HCT116 (cell line): ENCODE measurements around the gene SCUBE2. TPM values are rescaled to one million over a fixed set of nuclear protein-coding genes. Genes with fewer than 3 reads are reported as not detected.

Experiments
- ATAC-seq: fragments of 200-7000 bp; cut with Tn5 transposase; 2 replicates; pipeline ENCODE4 v1.9.1; 2020; ENCODE audit warnings: mild to moderate bottlenecking, moderate library complexity
- BruUV-seq: library from RNA; stranded (reverse); fragments of 400-500 nt; replicated peaks from 2 replicates; lab custom pipeline; 2021; lab: Mats Ljungman, UMichigan
- CTCF ChIA-PET: fragments of 300-600 bp; sonication (Branson Sonifier 250); formaldehyde crosslinking; loops from one replicate; lab custom pipeline; 2021; ENCODE audit warnings: antibody characterized with exemption; lab: Charles Lee
- POLR2A ChIA-PET: fragments of 300-600, 350-600 bp; sonication (Branson Sonifier 250); formaldehyde crosslinking; loops from one replicate; lab custom pipeline; 2021; ENCODE audit warnings: antibody characterized with exemption; lab: Charles Lee
- RAD21 ChIA-PET, 2 experiments: fragments of 300-600 bp; sonication (Branson Sonifier 250); formaldehyde crosslinking; loops; one replicate each; lab custom pipeline; 2023; ENCODE audit warnings: low total read pairs in 2 of 2; ENCODE audit not compliant: uncharacterized antibody in 2 of 2, unreplicated experiment in 2 of 2, low non-redundant PET in 1 of 2; lab: Charles Lee
- DNase-seq: peaks from one replicate; pipeline ENCODE4 v3.0.0-alpha.2; 2010; ENCODE audit warnings: low read depth, low spot score
- H2AFZ ChIP-seq: fragments of 200-600 bp; shearing (Covaris generic), sonication (generic); 2 replicates; pipeline ENCODE4 v1.6.1; 2017; ENCODE audit warnings: low read depth, mixed run types, mixed read lengths, antibody characterized with exemption, low read length; ENCODE audit not compliant: poor library complexity, severe bottlenecking
- H3K27ac ChIP-seq: 2 replicates; pipeline ENCODE4 v1.5.1; 2012; ENCODE audit warnings: low read depth, low read length
- H3K27me3 ChIP-seq: fragments of 200-600 bp; sonication (generic); 2 replicates; pipeline ENCODE4 v1.6.1; 2016; ENCODE audit warnings: mixed run types, low read length, mixed read lengths; ENCODE audit not compliant: insufficient read depth
- H3K36me3 ChIP-seq, 2 experiments: fragments of 200-500 bp in 1 of 2; fragments of 200-600 bp in 1 of 2; sonication (Bioruptor generic) in 1 of 2; sonication (generic) in 1 of 2; 2 replicates each; pipeline versions ENCODE4 v1.5.1 to v1.6.1; 2014 to 2016; ENCODE audit warnings: low read length in 2 of 2, inconsistent platforms in 1 of 2, mixed read lengths in 1 of 2, mixed run types in 1 of 2; ENCODE audit not compliant: insufficient read depth in 2 of 2, control insufficient read depth in 1 of 2
- H3K4me1 ChIP-seq, 2 experiments: fragments of 200-600 bp in 1 of 2; sonication (generic) in 1 of 2; 2 replicates each; pipeline versions ENCODE4 v1.5.1 to v1.6.1; 2012 to 2017; ENCODE audit warnings: low read length in 2 of 2, inconsistent platforms in 1 of 2, mild to moderate bottlenecking in 1 of 2, mixed read lengths in 1 of 2, mixed run types in 1 of 2, moderate library complexity in 1 of 2; ENCODE audit not compliant: insufficient read depth in 2 of 2, control insufficient read depth in 1 of 2
- H3K4me2 ChIP-seq: fragments of 200-600 bp; sonication (generic); 2 replicates; pipeline ENCODE4 v1.6.1; 2017; ENCODE audit warnings: mixed run types, low read length, mixed read lengths
- H3K4me3 ChIP-seq, 2 experiments: fragments of 200-600 bp in 1 of 2; sonication (generic) in 1 of 2; replicated peaks in 1 of 2; 2 replicates each; pipeline ENCODE4 v1.5.1; 2011 to 2016; ENCODE audit warnings: low read length in 2 of 2, control low read depth in 1 of 2, low read depth in 1 of 2, mild to moderate bottlenecking in 1 of 2, mixed read lengths in 1 of 2, mixed run types in 1 of 2
- H3K79me2 ChIP-seq: fragments of 200-600 bp; sonication (generic); 2 replicates; pipeline ENCODE4 v1.6.1; 2017; ENCODE audit warnings: mild to moderate bottlenecking, mixed run types, low read length, moderate library complexity, mixed read lengths; ENCODE audit not compliant: insufficient read depth
- H3K9ac ChIP-seq: fragments of 200-600 bp; sonication (generic); 2 replicates; pipeline ENCODE4 v1.6.1; 2016; ENCODE audit warnings: low read length, mixed read lengths
- H3K9me2 ChIP-seq: fragments of 200-600 bp; sonication (generic), shearing (Covaris generic); 2 replicates; pipeline ENCODE4 v1.6.1; 2017; ENCODE audit warnings: mixed run types, mild to moderate bottlenecking, moderate library complexity; ENCODE audit not compliant: insufficient read depth
- H3K9me3 ChIP-seq, 2 experiments: fragments of 200-500 bp in 1 of 2; fragments of 200-600 bp in 1 of 2; sonication (Bioruptor generic) in 1 of 2; sonication (generic) in 1 of 2; 2 replicates each; pipeline ENCODE4 v1.6.1; 2014 to 2017; ENCODE audit warnings: low read length in 2 of 2, mixed read lengths in 2 of 2, inconsistent platforms in 1 of 2, low read depth in 1 of 2, mild to moderate bottlenecking in 1 of 2, mixed run types in 1 of 2, moderate library complexity in 1 of 2; ENCODE audit not compliant: control insufficient read depth in 1 of 2, insufficient read depth in 1 of 2
- H4K20me1 ChIP-seq: fragments of 200-600 bp; sonication (generic), shearing (Covaris generic); 2 replicates; pipeline ENCODE4 v1.6.1; 2017; ENCODE audit warnings: mixed run types, mild to moderate bottlenecking, moderate library complexity; ENCODE audit not compliant: insufficient read depth
- CBX3 ChIP-seq: IDR thresholded peaks from 2 replicates; pipeline ENCODE4 v1.6.1; 2012; ENCODE audit warnings: low read depth
- CTCF ChIP-seq, 3 experiments: fragments of 200-600 bp in 1 of 3; sonication (generic) in 1 of 3; IDR thresholded peaks in 2 of 3; conservative IDR thresholded peaks in 1 of 3; 2 replicates each; pipeline ENCODE4 v1.5.1; 2012 to 2017; ENCODE audit warnings: low read depth in 2 of 3, low read length in 2 of 3, antibody characterized with exemption in 1 of 3, borderline replicate concordance in 1 of 3, control low read depth in 1 of 3, mild to moderate bottlenecking in 1 of 3, mixed read lengths in 1 of 3, mixed run types in 1 of 3, moderate library complexity in 1 of 3; ENCODE audit not compliant: insufficient read depth in 1 of 3
- EZH2phosphoT487 ChIP-seq: fragments of 200-600 bp; IDR thresholded peaks from 2 replicates; pipeline ENCODE4 v1.6.1; 2018; ENCODE audit warnings: antibody characterized with exemption, borderline replicate concordance
- FOSL1 ChIP-seq: IDR thresholded peaks from 2 replicates; pipeline ENCODE4 v1.6.1; 2012; ENCODE audit warnings: low read depth
- POLR2A ChIP-seq: IDR thresholded peaks from 2 replicates; pipeline ENCODE4 v1.7.0; 2011; ENCODE audit warnings: borderline replicate concordance; ENCODE audit not compliant: insufficient read depth, insufficient read length; ENCODE audit errors: extremely low read depth
- POLR2AphosphoS5 ChIP-seq: IDR thresholded peaks from 2 replicates; pipeline ENCODE4 v1.6.1; 2011; ENCODE audit warnings: mild to moderate bottlenecking, low read depth, low read length, moderate library complexity
- RAD21 ChIP-seq: IDR thresholded peaks from 2 replicates; pipeline ENCODE4 v1.6.1; 2012; ENCODE audit warnings: low read depth, mild to moderate bottlenecking
- SP1 ChIP-seq: IDR thresholded peaks from 2 replicates; pipeline ENCODE4 v1.6.1; 2012; ENCODE audit warnings: low read depth
- YY1 ChIP-seq: IDR thresholded peaks from 2 replicates; pipeline ENCODE4 v1.6.1; 2011; ENCODE audit warnings: low read length, low read depth, moderate library complexity, mild to moderate bottlenecking; ENCODE audit not compliant: insufficient replicate concordance; ENCODE audit errors: extremely low read depth
- ZFX ChIP-seq: fragments of 450-650 bp; IDR thresholded peaks from 2 replicates; pipeline ENCODE4 v1.6.1; 2017
- intact Hi-C: fragments of 100-400 bp; cut with micrococcal nuclease; formaldehyde crosslinking; loops from 2 replicates; pipeline ENCODE4 v1.10.0; 2022
- total RNA-seq: library from RNA; stranded (reverse); gene quantifications from one replicate; pipeline ENCODE4 v1.2.1, GENCODE V29; 2021; ENCODE audit not compliant: unreplicated experiment

The SCUBE2 gene
- total RNA-seq, 1 experiment from 2014 or later: 1.3 TPM

- no peak for TF ChIP-seq YY1
- no peak for TF ChIP-seq CBX3
- no peak for TF ChIP-seq EZH2phosphoT487
- TF ChIP-seq RAD21: no peak
- TF ChIP-seq FOSL1: no peak
- Histone ChIP-seq H3K79me2 (no peaks in the 10 kb centered on the region), H3K4me1 (peaks cover 0 to 12% of the 10 kb centered on the region in 2 experiments; a peak in 2 of 4 replicates), H4K20me1 (no peaks in the 10 kb centered on the region), H3K27ac (no peak overlapping the region), H3K36me3 (no peaks in the 10 kb centered on the region), H3K9ac (no peak overlapping the region), H2AFZ (no peak overlapping the region), H3K9me3 (no peaks in the 10 kb centered on the region), H3K4me2 (peak overlapping the region; percentile 19; the same call in 1 of the 2 replicates), H3K4me3 (no peak overlapping the region), H3K9me2 (no peaks in the 10 kb centered on the region), H3K27me3 (no peaks in the 10 kb centered on the region)
- intact Hi-C loops: no loop called here
- no TSS peak for BruUV-seq
- ATAC-seq (no peak; the same call in 1 of the 2 replicates), DNase-seq (no peak)
- ChIA-PET POLR2A (no interaction called here), CTCF (no interaction called here), RAD21 (no interaction called here)
Observed at GRCh38 chr11:8989453-8989852, 101.9 kb downstream of the SCUBE2 start.

- POLR2A ChIA-PET: no interaction called here
- Histone ChIP-seq H3K4me3 (no peak overlapping the region), H3K36me3 (no peaks in the 10 kb centered on the region), H3K4me1 (peaks cover 0 to 12% of the 10 kb centered on the region in 2 experiments; a peak in 2 of 4 replicates), H4K20me1 (no peaks in the 10 kb centered on the region), H3K79me2 (no peaks in the 10 kb centered on the region), H3K27me3 (no peaks in the 10 kb centered on the region), H3K9me2 (no peaks in the 10 kb centered on the region), H3K27ac (no peak overlapping the region), H3K9ac (no peak overlapping the region), H3K4me2 (peak overlapping the region; percentile 19; the same call in 1 of the 2 replicates), H2AFZ (no peak overlapping the region), H3K9me3 (no peaks in the 10 kb centered on the region)
- no peak for DNase-seq
- ATAC-seq: no peak
- RAD21 ChIA-PET: no interaction called here
- TF ChIP-seq CTCF (IDR thresholded peaks at IDR 0.05 in 2 of 3, conservative IDR thresholded peaks at IDR 0.05 in 1 of 3; ENCODE audit: borderline replicate concordance in 1 of 3, insufficient read depth in 1 of 3, low read depth in 2 of 3, low read length in 2 of 3) (no peak), POLR2AphosphoS5 (no peak), ZFX (no peak), SP1 (no peak), POLR2A (no peak)
- no TSS peak for BruUV-seq
- CTCF ChIA-PET: interaction anchor here (1.5 kb wide), 1 partner anchor 18 kb away, joined by 3 read pairs; no protein-coding TSS in a partner anchor
- intact Hi-C loops: no loop called here
Observed at GRCh38 chr11:8988329-8989234, 102.8 kb downstream of the SCUBE2 start.
